Stimulated activated CD8-positive, alpha-beta memory T cell treated with anti-CD3 and anti-CD28 coated beads, Interleukin-2, amount 100 ng/mL, for 48 hours (primary cell): ENCODE results near the gene FRYL.
"Not testable (repeated sequence)": the region's sequence is repeated elsewhere in the genome, so short reads cannot be mapped to it uniquely, and the experiment has no call there.

Experiments
- DNase-seq, 2 donors: peaks; one replicate each; pipeline ENCODE4 v3.0.0-alpha.2; 2020; ENCODE audit warnings: low read depth in 2 of 2

The FRYL gene

DNA sequence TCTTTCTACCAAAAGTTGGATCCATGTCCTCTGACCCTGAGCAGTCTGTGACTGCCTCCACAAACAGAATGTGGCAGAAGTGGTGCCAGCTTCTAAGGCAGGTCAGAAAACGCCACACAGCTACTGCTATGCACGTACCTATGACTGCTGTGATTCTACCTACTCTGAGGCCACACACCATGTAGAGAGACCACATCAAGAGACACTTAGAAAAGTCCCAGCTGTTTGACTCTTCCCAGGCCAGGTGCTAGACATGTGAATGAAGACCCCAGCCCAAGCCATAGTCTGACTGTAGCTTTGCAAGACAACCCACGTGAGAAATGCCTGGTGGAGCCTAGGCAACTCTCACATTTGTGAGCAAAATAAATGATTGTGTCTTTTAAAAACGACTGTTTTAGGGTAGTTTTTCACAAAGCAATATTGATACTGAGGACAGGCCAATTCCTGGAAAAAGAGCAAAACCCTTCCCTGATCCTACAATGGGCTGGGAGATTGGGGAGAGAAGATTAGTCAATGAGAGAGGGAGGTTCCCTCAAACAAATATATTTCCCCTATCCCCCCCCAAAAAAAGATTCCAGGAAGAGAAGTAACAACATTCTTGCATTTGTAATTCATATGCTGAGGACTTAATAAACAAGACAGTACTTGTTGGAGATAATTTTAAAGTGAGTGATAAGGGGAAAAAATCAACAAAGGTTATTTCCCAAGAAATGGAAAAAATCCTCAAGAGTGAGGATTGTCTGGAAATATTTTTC is 33.3 kb downstream of the FRYL start:
- DNase-seq = no peak

DNA sequence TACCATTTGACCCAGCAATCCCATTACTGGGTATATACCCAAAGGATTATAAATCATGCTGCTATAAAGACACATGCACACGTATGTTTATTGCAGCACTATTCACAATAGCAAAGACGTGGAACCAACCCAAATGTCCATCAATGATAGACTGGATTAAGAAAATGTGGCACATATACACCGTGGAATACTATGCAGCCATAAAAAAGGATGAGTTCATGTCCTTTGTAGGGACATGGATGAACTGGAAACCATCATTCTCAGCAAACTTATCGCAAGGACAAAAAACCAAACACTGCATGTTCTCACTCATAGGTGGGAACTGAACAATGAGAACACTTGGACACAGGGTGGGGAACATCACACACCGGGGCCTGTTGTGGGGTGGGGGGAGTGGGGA is 34.9 kb downstream of the FRYL start:
- DNase-seq = not testable (repeated sequence)

- DNase-seq = no peak
These were observed 37.7 kb downstream of the FRYL start for GRCh38 chr4:48742412-48742811.

DNA sequence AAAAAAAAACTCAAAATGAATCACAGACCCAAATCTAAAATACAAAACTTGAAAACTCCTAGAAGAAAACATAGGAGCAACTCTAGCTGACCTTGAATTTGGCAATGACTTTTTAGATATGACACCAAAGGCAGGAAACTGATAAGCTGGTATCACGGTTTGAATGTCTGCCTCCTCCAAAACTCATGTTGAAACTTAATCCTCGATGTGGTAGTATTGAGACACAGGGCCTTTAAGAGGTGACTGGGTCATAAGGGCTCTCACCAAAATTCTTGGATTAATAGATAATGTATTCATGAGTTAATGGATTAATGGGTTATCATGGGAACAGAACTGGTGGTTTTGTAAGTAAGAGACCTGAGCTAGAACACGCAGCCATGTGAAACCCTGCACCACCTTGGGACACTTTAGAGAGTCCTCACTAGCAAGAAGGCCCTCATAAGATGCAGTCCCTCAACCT is 40.5 kb downstream of the FRYL start:
- DNase-seq = no peak

DNA sequence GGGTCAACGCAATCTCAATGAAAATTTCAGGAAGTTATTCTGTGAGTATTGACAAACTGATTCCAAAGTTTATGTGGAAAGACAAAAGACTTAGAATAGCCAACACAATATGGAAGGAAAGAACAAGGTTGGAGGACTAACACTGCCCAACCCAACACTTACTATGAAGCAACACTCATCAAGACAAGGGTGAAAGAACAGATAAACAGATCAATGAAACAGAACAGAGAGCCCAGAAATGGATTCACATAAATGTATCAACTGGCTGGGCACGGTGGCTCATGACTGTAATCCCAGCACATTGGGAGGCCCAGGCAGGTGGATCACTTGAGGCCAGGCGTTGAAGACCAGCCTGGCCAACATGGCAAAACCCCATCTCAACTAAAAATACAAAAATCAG is 41.2 kb downstream of the FRYL start:
- DNase-seq = no peak

DNA sequence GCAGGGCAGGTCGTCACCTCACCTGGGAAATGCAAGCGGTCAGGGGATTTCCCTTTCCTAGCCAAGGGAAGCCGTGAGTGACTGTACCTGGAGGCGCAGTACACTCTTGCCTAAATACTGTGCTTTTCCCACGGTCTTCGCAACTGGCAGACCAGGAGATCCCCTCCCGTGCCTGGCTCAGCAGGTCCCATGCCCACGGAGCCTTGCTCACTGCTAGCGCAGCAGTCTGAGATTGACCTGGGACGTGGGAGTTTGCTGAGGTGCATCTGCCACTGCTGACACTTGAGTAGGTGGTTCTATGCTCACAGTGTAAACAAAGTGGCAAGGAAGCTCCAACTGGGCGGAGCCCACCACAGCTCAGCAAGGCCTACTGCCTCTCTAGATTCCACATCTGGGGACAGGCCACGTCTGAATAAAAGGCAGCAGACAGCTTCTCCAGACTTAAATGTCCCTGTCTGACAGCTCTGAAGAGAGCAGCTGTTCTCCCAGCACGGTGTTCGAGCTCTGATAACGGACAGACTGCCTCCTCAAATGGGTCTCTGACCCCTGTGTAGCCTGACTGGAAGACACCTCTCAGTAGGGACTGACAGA is 51.1 kb downstream of the FRYL start:
- DNase-seq = peak; percentile 7 to 21

DNA sequence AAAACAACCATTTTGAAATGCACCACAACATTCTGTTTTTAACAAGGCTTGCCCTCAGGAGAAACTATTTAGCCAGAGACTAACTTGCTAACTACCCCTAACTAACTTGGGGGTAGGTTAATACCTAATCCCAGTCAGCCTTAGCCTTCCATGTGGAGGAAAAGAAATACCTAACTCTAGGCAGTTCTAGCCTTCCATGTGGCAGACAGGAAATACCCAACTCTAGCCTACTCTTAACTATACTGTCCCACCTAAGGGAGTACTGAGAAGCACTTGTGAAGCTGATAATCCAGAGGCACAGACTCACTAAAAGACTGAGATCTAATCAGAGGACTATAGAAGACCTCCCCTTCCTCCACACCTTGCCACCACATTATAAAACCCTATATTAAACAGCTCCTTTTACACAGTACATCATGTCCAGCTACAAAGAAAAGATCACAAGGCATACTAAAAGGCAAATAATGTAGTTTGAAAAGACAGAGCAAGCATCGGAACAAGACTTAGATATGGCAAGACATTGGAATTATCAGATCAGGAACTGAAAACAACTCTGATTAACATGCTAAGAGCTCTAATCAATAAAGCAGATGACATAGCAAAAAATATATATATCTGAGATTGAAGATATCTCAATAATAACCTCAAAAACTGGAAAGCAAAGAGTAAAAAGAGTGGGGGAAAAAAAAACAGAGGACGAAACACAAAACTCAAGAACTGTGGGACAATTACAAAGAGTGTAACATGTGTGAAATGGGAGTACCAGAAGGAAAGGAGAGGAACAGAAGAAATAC is 52.2 kb downstream of the FRYL start:
- no peak for DNase-seq

DNA sequence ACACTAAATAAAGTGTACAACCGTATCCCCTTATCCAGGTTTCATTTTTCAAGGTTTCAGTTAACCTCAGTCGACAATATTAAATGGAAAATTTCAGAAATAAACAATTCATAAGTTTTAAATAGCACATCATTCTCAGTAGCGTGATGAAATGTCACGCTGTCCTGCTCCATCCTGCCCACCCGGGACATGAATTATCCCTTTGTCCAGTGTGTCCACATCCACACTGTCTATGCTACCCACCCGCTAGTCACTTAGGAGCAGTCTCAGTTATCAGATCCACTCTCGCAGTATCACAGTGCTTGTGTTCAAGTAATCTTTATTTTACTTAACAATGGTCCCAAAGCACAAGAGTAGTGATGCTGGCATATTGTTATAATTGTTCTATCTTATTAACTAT is 54.7 kb downstream of the FRYL start:
- no peak for DNase-seq

DNA sequence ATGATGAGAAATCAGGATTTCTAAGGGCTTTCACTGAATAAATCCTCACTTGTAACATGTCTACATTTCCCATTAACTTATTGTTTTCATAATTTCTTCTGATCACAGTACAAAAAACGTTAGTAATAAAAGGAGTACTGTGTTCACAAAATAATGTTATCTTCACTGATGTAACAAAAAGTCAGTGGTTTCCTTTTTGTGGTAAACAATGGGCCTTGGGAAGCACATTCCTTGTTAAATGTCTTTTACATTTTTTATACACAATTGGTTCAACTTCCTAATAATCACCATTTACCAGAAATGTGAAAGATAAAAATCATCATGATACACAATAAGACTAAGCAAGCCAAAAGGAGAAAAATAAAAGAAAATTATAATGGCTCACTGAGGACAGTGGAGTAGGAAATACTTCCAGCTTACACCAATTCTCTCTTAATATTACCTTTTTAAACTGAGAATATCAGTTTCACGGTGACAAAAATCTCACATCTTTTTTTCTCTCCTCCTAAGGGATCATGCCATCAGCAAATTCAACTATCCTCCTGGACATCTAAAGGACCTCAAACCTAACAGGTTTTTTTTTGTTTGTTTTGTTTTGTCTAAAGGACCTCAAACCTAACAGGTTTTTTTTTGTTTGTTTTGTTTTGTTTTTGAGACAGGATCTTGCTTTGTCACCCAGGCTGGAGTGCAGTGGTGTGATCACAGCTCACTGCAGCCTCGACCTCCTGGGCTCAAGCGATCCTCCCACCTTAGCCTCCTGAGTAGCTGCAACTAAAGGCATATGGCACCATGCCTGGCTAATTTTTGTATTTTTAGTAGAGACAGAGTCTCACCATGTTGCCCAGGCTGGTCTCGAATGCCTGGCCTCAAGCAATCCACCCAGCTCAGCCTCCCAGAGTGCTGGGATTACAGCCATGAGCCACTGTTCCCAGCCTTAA is 57.3 kb downstream of the FRYL start:
- DNase-seq = no peak

- no peak for DNase-seq
These were observed 59.6 kb downstream of the FRYL start for GRCh38 chr4:48720459-48720858.

DNA sequence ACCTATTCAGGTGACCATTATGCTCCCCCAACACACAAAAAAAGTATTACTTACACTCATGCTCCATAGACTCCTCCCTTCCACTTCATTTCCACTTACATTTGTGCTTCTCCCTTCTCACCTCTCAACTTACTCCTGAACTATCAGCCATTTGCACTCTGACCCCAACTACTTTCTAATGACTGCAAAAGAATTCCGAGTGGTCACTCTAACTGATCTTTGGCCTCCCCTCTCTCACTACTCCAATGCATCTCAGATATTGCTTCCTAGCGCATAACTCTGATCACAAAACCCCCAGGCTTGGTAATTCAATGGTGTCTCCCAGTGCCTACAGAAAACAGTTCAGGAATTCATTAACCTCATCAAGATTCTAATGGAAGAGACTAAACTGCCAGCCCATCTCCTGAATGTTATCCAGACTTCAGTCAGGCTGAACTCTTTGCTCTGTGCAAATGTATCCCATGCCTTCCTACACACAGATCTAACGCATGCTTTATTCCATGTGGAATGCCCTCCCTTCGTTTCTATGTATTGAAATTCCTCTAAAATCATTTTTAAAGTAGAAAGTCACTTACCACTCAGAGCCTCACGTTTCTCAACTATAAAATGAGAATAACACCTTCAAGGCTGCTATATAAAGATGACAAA is 61.1 kb downstream of the FRYL start:
- no peak for DNase-seq

DNA sequence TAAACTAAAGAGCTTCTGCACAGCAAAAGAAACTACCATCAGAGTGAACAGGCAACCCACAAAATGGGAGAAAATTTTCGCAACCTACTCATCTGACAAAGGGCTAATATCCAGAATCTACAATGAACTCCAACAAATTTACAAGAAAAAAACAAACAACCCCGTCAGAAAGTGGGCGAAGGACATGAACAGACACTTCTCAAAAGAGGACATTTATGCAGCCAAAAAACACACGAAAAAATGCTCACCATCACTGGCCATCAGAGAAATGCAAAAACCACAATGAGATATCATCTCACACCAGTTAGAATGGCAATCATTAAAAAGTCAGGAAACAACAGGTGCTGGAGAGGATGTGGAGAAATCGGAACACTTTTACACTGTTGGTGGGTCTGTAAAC is 63.8 kb downstream of the FRYL start:
- not testable (repeated sequence) for DNase-seq

- no peak for DNase-seq
These were observed 69.5 kb downstream of the FRYL start for GRCh38 chr4:48710446-48711209.

DNA sequence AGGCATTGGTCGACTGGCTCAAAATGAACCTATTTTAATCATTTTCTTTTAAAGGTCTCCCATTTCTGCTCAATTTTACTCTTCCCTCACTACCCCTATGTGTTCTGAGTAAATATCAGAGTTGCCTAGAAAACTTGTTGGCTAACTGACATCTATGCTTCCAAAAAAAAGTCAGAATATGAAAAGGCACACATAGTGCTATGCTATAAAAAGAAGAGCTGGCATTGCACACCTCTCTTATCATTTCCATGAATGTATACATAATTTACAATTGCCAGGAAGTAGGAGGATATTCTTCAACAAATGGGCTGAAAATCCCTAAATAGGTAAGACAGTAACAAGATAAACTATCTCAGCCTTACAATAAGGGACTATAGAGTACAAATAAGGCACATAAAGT is 70.2 kb downstream of the FRYL start:
- no peak for DNase-seq

DNA sequence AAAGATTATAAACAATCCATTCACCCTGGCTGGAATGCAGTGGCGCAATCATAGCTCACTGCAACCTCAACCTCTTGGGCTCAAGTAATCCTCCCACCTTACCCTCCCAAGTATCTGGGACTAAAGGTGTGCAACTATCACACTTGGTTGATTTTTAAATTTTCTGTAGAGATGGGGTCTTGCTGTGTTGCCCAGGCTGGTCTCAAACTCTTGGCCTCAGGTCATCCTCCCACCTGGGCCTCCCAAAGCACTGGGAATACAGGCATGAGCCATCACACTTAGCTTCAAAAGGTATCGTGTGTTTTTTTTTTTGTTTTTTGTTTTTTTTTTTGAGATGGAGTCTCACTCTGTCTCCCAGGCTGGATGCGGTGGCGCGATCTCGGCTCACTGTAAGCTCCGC is 71.5 kb downstream of the FRYL start:
- no peak for DNase-seq

DNA sequence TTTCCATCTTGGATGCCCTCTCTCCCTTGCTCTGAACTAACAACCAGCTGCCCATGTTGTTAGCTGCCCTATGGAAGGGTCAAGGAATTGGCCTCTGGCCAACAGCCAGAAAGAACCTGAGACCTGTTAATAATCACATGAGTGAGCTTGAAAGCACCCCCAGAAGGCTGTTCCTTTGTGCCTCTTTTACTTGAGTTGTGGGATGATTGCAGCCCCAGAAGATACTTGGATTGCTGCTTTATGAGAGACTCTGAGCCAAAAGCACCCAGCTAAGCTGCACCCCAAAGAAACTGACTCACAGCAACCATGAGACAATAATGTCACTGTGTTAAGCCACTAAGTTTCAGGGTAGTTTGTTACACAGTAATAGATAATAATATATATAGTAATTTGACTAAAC is 73.3 kb downstream of the FRYL start:
- DNase-seq = no peak

GRCh38 chr4:48705609-48706008 is 74.5 kb downstream of the FRYL start:
- DNase-seq = no peak

GRCh38 chr4:48704091-48704802 is 75.8 kb downstream of the FRYL start:
- DNase-seq = no peak

DNA sequence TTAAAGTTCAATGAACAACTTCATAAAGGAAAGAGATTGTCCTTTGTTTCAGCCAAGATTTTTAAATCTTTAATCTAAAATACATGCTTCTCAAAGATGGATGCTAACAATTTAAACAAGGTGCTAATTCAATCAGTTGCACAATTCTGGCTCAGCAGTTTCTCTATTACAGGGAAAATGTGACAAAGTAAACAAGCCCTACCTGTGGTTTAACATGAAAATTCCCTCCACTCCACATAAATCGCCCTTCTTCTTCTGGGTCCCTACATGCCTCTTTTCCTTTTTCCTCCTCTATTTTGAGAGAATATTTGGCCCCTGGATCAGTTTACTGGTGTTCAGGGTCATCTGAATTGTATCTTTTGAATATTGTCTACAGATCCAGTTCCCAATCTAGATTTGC is 80.6 kb downstream of the FRYL start:
- no peak for DNase-seq
